WTC11 (cell line): ENCODE results near the gene NR2F6. TPM values are rescaled to one million over a fixed set of nuclear protein-coding genes. Genes with fewer than 3 reads are reported as not detected.

ENCODE experiments used
- ATAC-seq: fragments of 200-7000 bp; cut with Tn5 transposase; 2 replicates; pipeline ENCODE4 v1.10.0; 2021; ENCODE audit warnings: mild to moderate bottlenecking, moderate library complexity
- CTCF ChIA-PET: fragments of 300-600 bp; sonication (Branson Sonifier 250); formaldehyde crosslinking; loops from one replicate; lab custom pipeline; 2021; ENCODE audit warnings: antibody characterized with exemption; lab: Charles Lee
- POLR2A ChIA-PET: fragments of 350-600 bp; sonication (Branson Sonifier 250); formaldehyde crosslinking; loops from one replicate; lab custom pipeline; 2021; ENCODE audit warnings: antibody characterized with exemption; lab: Charles Lee
- DNase-seq: peaks from one replicate; pipeline ENCODE4 v3.0.0; 2021; ENCODE audit warnings: low spot score
- H3K27ac Mint-ChIP-seq: 2 replicates; pipeline ENCODE4 v1.8.0; 2021; ENCODE audit warnings: mixed read lengths
- H3K27me3 Mint-ChIP-seq: 2 replicates; pipeline ENCODE4 v1.8.0; 2021; ENCODE audit warnings: low read depth, mild to moderate bottlenecking, moderate library complexity, mixed read lengths
- H3K36me3 Mint-ChIP-seq: 2 replicates; pipeline ENCODE4 v1.8.0; 2021; ENCODE audit warnings: mixed read lengths
- H3K4me1 Mint-ChIP-seq: 2 replicates; pipeline ENCODE4 v1.8.0; 2022; ENCODE audit warnings: mixed read lengths
- H3K4me3 Mint-ChIP-seq: 2 replicates; pipeline ENCODE4 v1.8.0; 2021; ENCODE audit warnings: mild to moderate bottlenecking, moderate library complexity, mixed read lengths
- H3K9me3 Mint-ChIP-seq: 2 replicates; pipeline ENCODE4 v1.8.0; 2021; ENCODE audit warnings: mixed read lengths
- GRHL2 ChIP-seq: fragments of 250-450 bp; sonication (Bioruptor Pico); IDR thresholded peaks from 2 replicates; pipeline ENCODE4 v1.8.0; 2022; ENCODE audit warnings: mild to moderate bottlenecking, moderate library complexity; ENCODE audit not compliant: insufficient replicate concordance, severe bottlenecking
- GTF2I ChIP-seq: fragments of 250-450 bp; sonication (Bioruptor Pico); conservative IDR thresholded peaks from 2 replicates; pipeline ENCODE4 v1.4.0; 2021; ENCODE audit warnings: mild to moderate bottlenecking
- NFATC4 ChIP-seq: fragments of 250-450 bp; sonication (Bioruptor Pico); IDR thresholded peaks from 2 replicates; pipeline ENCODE4 v1.9.0; 2021; ENCODE audit warnings: mild to moderate bottlenecking
- SP1 ChIP-seq: sonication (generic); formaldehyde crosslinking; conservative IDR thresholded peaks from 2 replicates; pipeline ENCODE4 v1.8.1; 2022; ENCODE audit warnings: missing genetic modification reagents
- TEAD1 ChIP-seq: sonication (generic); formaldehyde crosslinking; IDR thresholded peaks from 2 replicates; pipeline ENCODE4 v1.8.0; 2022; ENCODE audit warnings: mild to moderate bottlenecking, missing genetic modification reagents
- TP53 ChIP-seq: sonication (generic); formaldehyde crosslinking; IDR thresholded peaks from 2 replicates; pipeline ENCODE4 v1.8.1; 2023; ENCODE audit warnings: mild to moderate bottlenecking, missing genetic modification reagents
- ZNF138 ChIP-seq: sonication (generic); formaldehyde crosslinking; conservative IDR thresholded peaks from 2 replicates; pipeline ENCODE4 v1.8.1; 2022; ENCODE audit warnings: mild to moderate bottlenecking, moderate library complexity, missing genetic modification reagents
- ZNF263 ChIP-seq: sonication (generic); formaldehyde crosslinking; IDR thresholded peaks from 2 replicates; pipeline ENCODE4 v1.8.1; 2022; ENCODE audit warnings: low read depth, mild to moderate bottlenecking, moderate library complexity, missing genetic modification reagents
- ZNF317 ChIP-seq: sonication (generic); formaldehyde crosslinking; IDR thresholded peaks from 2 replicates; pipeline ENCODE4 v1.8.1; 2023; ENCODE audit warnings: low read depth, mild to moderate bottlenecking, moderate library complexity, missing genetic modification reagents, borderline replicate concordance
- ZNF416 ChIP-seq: fragments of 250-450 bp; sonication (Bioruptor Pico); IDR thresholded peaks from 2 replicates; pipeline ENCODE4 v1.9.0; 2021; ENCODE audit warnings: mild to moderate bottlenecking, inconsistent platforms
- ZNF671 ChIP-seq: fragments of 250-450 bp; sonication (Bioruptor Pico); IDR thresholded peaks from 2 replicates; pipeline ENCODE4 v1.8.0; 2021; ENCODE audit warnings: mild to moderate bottlenecking
- total RNA-seq: library from RNA; stranded (reverse); gene quantifications from 3 replicates; pipeline ENCODE4 v1.2.3, GENCODE V29; 2021
- TF ChIP-seq, protein P1 (sequence below): sonication (generic); formaldehyde crosslinking; IDR thresholded peaks from 2 replicates; pipeline ENCODE4 v1.8.0; 2023; ENCODE audit warnings: mild to moderate bottlenecking, missing genetic modification reagents
- TF ChIP-seq, protein P2 (sequence below): sonication (generic); formaldehyde crosslinking; IDR thresholded peaks from 2 replicates; pipeline ENCODE4 v1.8.1; 2023; ENCODE audit warnings: mild to moderate bottlenecking, missing genetic modification reagents, moderate library complexity
- TF ChIP-seq, protein P3 (sequence below): fragments of 250-450 bp; sonication (Bioruptor Pico); IDR thresholded peaks from 2 replicates; pipeline ENCODE4 v1.9.0; 2021; ENCODE audit warnings: mild to moderate bottlenecking, borderline replicate concordance
- TF ChIP-seq, protein P4 (sequence below): fragments of 200-600 bp; IDR thresholded peaks from 2 replicates; pipeline ENCODE4 v1.8.0; 2022; ENCODE audit warnings: antibody characterized with exemption
- TF ChIP-seq, protein P5 (sequence below): sonication (generic); formaldehyde crosslinking; IDR thresholded peaks from 2 replicates; pipeline ENCODE4 v1.8.1; 2022; ENCODE audit warnings: low read depth, mild to moderate bottlenecking, moderate library complexity, missing genetic modification reagents, borderline replicate concordance
- TF ChIP-seq, protein P6 (sequence below): sonication (generic); formaldehyde crosslinking; IDR thresholded peaks from 2 replicates; pipeline ENCODE4 v1.8.0; 2022; ENCODE audit warnings: mild to moderate bottlenecking, missing genetic modification reagents
- TF ChIP-seq, protein P7 (sequence below): sonication (generic); formaldehyde crosslinking; IDR thresholded peaks from 2 replicates; pipeline ENCODE4 v1.8.0; 2022; ENCODE audit warnings: missing genetic modification reagents

NR2F6 gene
- total RNA-seq, 1 experiment from 2014 or later: 145 TPM

DNA sequence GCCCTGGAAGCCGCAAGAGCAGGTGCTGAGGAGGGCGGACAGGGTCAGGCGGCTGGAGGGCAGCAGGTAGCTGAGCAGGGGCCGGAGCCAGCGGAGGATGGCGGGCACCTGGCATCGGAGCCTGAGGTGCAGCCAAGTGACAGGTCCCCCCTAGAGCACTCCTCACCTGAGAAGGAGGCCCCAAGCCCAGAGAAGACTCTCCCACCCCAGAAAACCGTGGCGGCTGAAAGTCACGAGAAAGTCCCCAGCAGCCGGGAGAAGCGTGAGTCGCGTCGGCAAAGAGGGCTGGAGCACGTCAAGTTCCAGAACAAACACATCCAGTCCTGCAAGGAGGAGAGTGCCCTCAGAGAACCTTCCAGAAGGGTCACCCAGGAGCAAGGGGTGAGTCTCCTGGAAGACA, 51.1 kb downstream of the NR2F6 start:
- no peak for ATAC-seq
- TF ChIP-seq TEAD1 (CRISPR knock-in tag): no peak
- no peak for TF ChIP-seq SP1 (CRISPR knock-in tag)
- TF ChIP-seq, protein P1, sequence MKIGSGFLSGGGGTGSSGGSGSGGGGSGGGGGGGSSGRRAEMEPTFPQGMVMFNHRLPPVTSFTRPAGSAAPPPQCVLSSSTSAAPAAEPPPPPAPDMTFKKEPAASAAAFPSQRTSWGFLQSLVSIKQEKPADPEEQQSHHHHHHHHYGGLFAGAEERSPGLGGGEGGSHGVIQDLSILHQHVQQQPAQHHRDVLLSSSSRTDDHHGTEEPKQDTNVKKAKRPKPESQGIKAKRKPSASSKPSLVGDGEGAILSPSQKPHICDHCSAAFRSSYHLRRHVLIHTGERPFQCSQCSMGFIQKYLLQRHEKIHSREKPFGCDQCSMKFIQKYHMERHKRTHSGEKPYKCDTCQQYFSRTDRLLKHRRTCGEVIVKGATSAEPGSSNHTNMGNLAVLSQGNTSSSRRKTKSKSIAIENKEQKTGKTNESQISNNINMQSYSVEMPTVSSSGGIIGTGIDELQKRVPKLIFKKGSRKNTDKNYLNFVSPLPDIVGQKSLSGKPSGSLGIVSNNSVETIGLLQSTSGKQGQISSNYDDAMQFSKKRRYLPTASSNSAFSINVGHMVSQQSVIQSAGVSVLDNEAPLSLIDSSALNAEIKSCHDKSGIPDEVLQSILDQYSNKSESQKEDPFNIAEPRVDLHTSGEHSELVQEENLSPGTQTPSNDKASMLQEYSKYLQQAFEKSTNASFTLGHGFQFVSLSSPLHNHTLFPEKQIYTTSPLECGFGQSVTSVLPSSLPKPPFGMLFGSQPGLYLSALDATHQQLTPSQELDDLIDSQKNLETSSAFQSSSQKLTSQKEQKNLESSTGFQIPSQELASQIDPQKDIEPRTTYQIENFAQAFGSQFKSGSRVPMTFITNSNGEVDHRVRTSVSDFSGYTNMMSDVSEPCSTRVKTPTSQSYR (CRISPR knock-in tag): no peak
- TF ChIP-seq, protein P2, sequence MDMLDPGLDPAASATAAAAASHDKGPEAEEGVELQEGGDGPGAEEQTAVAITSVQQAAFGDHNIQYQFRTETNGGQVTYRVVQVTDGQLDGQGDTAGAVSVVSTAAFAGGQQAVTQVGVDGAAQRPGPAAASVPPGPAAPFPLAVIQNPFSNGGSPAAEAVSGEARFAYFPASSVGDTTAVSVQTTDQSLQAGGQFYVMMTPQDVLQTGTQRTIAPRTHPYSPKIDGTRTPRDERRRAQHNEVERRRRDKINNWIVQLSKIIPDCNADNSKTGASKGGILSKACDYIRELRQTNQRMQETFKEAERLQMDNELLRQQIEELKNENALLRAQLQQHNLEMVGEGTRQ (CRISPR knock-in tag): no peak
- TF ChIP-seq ZNF317 (CRISPR knock-in tag): no peak
- TF ChIP-seq ZNF263 (CRISPR knock-in tag): no peak
- no peak for TF ChIP-seq TP53
- no peak for TF ChIP-seq GRHL2 (CRISPR knock-in tag)
- TF ChIP-seq, protein P3, sequence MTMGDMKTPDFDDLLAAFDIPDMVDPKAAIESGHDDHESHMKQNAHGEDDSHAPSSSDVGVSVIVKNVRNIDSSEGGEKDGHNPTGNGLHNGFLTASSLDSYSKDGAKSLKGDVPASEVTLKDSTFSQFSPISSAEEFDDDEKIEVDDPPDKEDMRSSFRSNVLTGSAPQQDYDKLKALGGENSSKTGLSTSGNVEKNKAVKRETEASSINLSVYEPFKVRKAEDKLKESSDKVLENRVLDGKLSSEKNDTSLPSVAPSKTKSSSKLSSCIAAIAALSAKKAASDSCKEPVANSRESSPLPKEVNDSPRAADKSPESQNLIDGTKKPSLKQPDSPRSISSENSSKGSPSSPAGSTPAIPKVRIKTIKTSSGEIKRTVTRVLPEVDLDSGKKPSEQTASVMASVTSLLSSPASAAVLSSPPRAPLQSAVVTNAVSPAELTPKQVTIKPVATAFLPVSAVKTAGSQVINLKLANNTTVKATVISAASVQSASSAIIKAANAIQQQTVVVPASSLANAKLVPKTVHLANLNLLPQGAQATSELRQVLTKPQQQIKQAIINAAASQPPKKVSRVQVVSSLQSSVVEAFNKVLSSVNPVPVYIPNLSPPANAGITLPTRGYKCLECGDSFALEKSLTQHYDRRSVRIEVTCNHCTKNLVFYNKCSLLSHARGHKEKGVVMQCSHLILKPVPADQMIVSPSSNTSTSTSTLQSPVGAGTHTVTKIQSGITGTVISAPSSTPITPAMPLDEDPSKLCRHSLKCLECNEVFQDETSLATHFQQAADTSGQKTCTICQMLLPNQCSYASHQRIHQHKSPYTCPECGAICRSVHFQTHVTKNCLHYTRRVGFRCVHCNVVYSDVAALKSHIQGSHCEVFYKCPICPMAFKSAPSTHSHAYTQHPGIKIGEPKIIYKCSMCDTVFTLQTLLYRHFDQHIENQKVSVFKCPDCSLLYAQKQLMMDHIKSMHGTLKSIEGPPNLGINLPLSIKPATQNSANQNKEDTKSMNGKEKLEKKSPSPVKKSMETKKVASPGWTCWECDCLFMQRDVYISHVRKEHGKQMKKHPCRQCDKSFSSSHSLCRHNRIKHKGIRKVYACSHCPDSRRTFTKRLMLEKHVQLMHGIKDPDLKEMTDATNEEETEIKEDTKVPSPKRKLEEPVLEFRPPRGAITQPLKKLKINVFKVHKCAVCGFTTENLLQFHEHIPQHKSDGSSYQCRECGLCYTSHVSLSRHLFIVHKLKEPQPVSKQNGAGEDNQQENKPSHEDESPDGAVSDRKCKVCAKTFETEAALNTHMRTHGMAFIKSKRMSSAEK (CRISPR knock-in tag): no peak
- TF ChIP-seq, protein P4, sequence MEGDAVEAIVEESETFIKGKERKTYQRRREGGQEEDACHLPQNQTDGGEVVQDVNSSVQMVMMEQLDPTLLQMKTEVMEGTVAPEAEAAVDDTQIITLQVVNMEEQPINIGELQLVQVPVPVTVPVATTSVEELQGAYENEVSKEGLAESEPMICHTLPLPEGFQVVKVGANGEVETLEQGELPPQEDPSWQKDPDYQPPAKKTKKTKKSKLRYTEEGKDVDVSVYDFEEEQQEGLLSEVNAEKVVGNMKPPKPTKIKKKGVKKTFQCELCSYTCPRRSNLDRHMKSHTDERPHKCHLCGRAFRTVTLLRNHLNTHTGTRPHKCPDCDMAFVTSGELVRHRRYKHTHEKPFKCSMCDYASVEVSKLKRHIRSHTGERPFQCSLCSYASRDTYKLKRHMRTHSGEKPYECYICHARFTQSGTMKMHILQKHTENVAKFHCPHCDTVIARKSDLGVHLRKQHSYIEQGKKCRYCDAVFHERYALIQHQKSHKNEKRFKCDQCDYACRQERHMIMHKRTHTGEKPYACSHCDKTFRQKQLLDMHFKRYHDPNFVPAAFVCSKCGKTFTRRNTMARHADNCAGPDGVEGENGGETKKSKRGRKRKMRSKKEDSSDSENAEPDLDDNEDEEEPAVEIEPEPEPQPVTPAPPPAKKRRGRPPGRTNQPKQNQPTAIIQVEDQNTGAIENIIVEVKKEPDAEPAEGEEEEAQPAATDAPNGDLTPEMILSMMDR: no peak
- TF ChIP-seq GTF2I (CRISPR knock-in tag): no peak
- TF ChIP-seq ZNF416 (CRISPR knock-in tag): no peak
- TF ChIP-seq, protein P5, sequence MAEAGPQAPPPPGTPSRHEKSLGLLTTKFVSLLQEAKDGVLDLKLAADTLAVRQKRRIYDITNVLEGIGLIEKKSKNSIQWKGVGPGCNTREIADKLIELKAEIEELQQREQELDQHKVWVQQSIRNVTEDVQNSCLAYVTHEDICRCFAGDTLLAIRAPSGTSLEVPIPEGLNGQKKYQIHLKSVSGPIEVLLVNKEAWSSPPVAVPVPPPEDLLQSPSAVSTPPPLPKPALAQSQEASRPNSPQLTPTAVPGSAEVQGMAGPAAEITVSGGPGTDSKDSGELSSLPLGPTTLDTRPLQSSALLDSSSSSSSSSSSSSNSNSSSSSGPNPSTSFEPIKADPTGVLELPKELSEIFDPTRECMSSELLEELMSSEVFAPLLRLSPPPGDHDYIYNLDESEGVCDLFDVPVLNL (CRISPR knock-in tag): no peak
- TF ChIP-seq, all 79 proteins: peak for 0
- Mint-ChIP-seq H3K9me3 (no peaks in the 10 kb centered on the region), H3K4me3 (no peak overlapping the region), H3K4me1 (no peaks in the 10 kb centered on the region), H3K27me3 (no peaks in the 10 kb centered on the region), H3K27ac (no peak overlapping the region), H3K36me3 (peaks cover 35% of the 10 kb centered on the region)
- ChIA-PET POLR2A (interaction anchor here (0.6 kb wide), 1 partner anchor 31 kb away, joined by 3 read pairs; no protein-coding TSS in a partner anchor), CTCF (no interaction called here)
- DNase-seq: no peak

DNA sequence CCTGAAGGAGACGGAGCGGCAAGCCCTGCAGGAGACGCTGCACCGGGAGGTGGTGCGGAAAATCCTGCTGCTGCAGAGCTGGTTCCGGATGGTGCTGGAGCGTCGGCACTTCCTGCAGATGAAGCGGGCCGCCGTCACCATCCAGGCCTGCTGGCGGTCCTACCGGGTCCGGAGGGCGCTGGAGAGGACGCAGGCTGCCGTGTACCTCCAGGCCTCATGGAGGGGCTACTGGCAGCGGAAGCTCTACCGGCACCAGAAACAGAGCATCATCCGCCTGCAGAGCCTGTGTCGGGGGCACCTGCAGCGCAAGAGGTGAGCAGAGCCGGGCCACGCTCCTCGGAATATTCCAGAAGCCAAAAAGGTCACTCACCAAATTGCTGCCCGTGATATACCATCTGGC, 53.0 kb downstream of the NR2F6 start:
- POLR2A ChIA-PET: no interaction called here
- ATAC-seq (no peak), DNase-seq (no peak)
- Mint-ChIP-seq H3K27ac (no peak overlapping the region), H3K4me3 (no peak overlapping the region), H3K4me1 (no peaks in the 10 kb centered on the region), H3K9me3 (no peaks in the 10 kb centered on the region), H3K27me3 (no peaks in the 10 kb centered on the region), H3K36me3 (peaks cover 32% of the 10 kb centered on the region)
- CTCF ChIA-PET: no interaction called here
- TF ChIP-seq ZNF138 (CRISPR knock-in tag) (no peak), ZNF671 (no peak), NFATC4 (CRISPR knock-in tag) (no peak)
- TF ChIP-seq, protein P6, sequence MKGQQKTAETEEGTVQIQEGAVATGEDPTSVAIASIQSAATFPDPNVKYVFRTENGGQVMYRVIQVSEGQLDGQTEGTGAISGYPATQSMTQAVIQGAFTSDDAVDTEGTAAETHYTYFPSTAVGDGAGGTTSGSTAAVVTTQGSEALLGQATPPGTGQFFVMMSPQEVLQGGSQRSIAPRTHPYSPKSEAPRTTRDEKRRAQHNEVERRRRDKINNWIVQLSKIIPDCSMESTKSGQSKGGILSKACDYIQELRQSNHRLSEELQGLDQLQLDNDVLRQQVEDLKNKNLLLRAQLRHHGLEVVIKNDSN (CRISPR knock-in tag): no peak
- TF ChIP-seq, protein P7, sequence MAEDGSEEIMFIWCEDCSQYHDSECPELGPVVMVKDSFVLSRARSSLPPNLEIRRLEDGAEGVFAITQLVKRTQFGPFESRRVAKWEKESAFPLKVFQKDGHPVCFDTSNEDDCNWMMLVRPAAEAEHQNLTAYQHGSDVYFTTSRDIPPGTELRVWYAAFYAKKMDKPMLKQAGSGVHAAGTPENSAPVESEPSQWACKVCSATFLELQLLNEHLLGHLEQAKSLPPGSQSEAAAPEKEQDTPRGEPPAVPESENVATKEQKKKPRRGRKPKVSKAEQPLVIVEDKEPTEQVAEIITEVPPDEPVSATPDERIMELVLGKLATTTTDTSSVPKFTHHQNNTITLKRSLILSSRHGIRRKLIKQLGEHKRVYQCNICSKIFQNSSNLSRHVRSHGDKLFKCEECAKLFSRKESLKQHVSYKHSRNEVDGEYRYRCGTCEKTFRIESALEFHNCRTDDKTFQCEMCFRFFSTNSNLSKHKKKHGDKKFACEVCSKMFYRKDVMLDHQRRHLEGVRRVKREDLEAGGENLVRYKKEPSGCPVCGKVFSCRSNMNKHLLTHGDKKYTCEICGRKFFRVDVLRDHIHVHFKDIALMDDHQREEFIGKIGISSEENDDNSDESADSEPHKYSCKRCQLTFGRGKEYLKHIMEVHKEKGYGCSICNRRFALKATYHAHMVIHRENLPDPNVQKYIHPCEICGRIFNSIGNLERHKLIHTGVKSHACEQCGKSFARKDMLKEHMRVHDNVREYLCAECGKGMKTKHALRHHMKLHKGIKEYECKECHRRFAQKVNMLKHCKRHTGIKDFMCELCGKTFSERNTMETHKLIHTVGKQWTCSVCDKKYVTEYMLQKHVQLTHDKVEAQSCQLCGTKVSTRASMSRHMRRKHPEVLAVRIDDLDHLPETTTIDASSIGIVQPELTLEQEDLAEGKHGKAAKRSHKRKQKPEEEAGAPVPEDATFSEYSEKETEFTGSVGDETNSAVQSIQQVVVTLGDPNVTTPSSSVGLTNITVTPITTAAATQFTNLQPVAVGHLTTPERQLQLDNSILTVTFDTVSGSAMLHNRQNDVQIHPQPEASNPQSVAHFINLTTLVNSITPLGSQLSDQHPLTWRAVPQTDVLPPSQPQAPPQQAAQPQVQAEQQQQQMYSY: no peak
